ENCODE data around the gene CAMK2B.

DNA sequence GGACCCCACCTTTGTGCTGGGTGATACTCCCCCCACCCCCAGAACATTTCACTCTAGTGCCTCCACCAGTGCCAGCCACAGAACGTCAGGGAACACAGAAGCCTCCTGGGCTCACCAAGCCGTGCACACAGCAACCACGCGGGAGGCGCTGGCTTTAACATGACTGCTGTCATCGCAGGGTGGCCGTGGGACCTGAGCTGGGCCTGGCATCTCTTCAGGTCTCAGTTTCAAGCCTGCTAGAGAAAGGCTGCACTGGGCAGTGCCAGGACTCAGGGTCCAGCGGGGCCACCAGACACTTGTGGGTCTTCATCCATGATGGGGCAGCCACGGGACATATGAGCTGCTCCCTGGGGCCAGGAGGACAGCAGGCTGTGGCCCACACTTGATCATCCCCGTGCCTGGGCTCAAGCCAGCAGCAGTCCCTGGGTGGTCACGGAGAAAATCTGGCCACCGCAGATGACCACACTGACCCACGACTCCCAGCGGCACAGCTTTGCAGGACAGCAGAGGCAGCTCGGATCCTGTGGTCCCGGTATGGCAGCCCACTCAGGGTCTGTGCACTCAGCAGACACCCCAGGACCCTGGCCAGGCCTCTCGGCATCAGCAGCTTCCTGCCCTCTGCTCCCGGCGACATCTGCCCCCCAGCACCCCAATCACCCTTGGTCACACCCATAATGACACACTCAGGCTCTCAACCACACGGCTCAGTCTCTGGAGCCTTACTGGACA, 44.2 kb downstream of the CAMK2B start:
- TF ChIP-seq, protein P1, sequence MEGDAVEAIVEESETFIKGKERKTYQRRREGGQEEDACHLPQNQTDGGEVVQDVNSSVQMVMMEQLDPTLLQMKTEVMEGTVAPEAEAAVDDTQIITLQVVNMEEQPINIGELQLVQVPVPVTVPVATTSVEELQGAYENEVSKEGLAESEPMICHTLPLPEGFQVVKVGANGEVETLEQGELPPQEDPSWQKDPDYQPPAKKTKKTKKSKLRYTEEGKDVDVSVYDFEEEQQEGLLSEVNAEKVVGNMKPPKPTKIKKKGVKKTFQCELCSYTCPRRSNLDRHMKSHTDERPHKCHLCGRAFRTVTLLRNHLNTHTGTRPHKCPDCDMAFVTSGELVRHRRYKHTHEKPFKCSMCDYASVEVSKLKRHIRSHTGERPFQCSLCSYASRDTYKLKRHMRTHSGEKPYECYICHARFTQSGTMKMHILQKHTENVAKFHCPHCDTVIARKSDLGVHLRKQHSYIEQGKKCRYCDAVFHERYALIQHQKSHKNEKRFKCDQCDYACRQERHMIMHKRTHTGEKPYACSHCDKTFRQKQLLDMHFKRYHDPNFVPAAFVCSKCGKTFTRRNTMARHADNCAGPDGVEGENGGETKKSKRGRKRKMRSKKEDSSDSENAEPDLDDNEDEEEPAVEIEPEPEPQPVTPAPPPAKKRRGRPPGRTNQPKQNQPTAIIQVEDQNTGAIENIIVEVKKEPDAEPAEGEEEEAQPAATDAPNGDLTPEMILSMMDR (IDR thresholded peaks at IDR 0.05) = no peak
- TF ChIP-seq POLR2A (IDR thresholded peaks at IDR 0.05) = no peak

Data from esophagus squamous epithelium (tissue), 4 donors.